SU-DHL-6 (cell line): ENCODE measurements around the gene LDHAL6A.

Experiments
- H2AFZ ChIP-seq: fragments of 200-600 bp; sonication (generic); 2 replicates; pipeline ENCODE4 v1.6.1; 2014; ENCODE audit warnings: low read depth, mild to moderate bottlenecking, moderate library complexity, mixed read lengths, antibody characterized with exemption, low read length; ENCODE audit not compliant: severe bottlenecking
- H3F3A ChIP-seq: fragments of 200-600 bp; shearing (Covaris generic); 2 replicates; pipeline ENCODE4 v1.6.0; 2016; ENCODE audit warnings: antibody characterized with exemption, mild to moderate bottlenecking; ENCODE audit not compliant: insufficient read depth
- H3K27ac ChIP-seq: fragments of 200-600 bp; sonication (generic); 2 replicates; pipeline ENCODE4 v1.5.1; 2016; ENCODE audit warnings: low read depth, mild to moderate bottlenecking, low read length, moderate library complexity, mixed read lengths
- H3K27me3 ChIP-seq: fragments of 200-600 bp; sonication (generic), shearing (Covaris generic); 2 replicates; pipeline ENCODE4 v1.6.0; 2014; ENCODE audit warnings: mild to moderate bottlenecking, low read length
- H3K36me3 ChIP-seq: fragments of 200-600 bp; sonication (generic); 2 replicates; pipeline ENCODE4 v1.6.1; 2014; ENCODE audit warnings: mild to moderate bottlenecking, low read length, mixed read lengths
- H3K4me2 ChIP-seq: fragments of 300-600, 200-600 bp; shearing (Covaris generic), sonication (generic); 2 replicates; pipeline ENCODE4 v1.6.0; 2014; ENCODE audit warnings: low read length, low read depth, mild to moderate bottlenecking; ENCODE audit not compliant: poor library complexity, severe bottlenecking
- H3K4me3 ChIP-seq: fragments of 200-600 bp; sonication (generic); 2 replicates; pipeline ENCODE4 v1.5.1; 2014; ENCODE audit warnings: antibody characterized with exemption, low read length, mild to moderate bottlenecking, mixed read lengths; ENCODE audit not compliant: insufficient read depth, poor library complexity, severe bottlenecking
- H3K79me2 ChIP-seq: fragments of 200-600 bp; sonication (generic); 2 replicates; pipeline ENCODE4 v1.6.1; 2014; ENCODE audit warnings: mild to moderate bottlenecking, low read length, moderate library complexity; ENCODE audit not compliant: insufficient read depth
- H3K9ac ChIP-seq: fragments of 200-600 bp; sonication (generic); 2 replicates; pipeline ENCODE4 v1.7.0; 2014; ENCODE audit warnings: mild to moderate bottlenecking, low read length
- H3K9me2 ChIP-seq: fragments of 200-600 bp; sonication (generic); replicated peaks from 2 replicates; pipeline ENCODE4 v1.6.1; 2014; ENCODE audit warnings: low read length; ENCODE audit not compliant: insufficient read depth
- H3K9me3 ChIP-seq: fragments of 200-600 bp; sonication (generic); 2 replicates; pipeline ENCODE4 v1.6.1; 2014; ENCODE audit warnings: low read length, mixed read lengths; ENCODE audit not compliant: insufficient read depth
- H4K20me1 ChIP-seq: fragments of 200-600 bp; sonication (generic); 2 replicates; pipeline ENCODE4 v1.6.1; 2014; ENCODE audit warnings: low read depth, mild to moderate bottlenecking, antibody characterized with exemption, low read length, moderate library complexity, mixed read lengths
- EZH2phosphoT487 ChIP-seq: fragments of 200-600 bp; sonication (generic), shearing (Covaris generic); conservative IDR thresholded peaks from 2 replicates; pipeline ENCODE4 v1.6.1; 2018; ENCODE audit warnings: mild to moderate bottlenecking, antibody characterized with exemption, low read length, moderate library complexity, mixed read lengths
- TF ChIP-seq, protein P1 (sequence below): fragments of 200-600 bp; sonication (generic); IDR thresholded peaks from one replicate; pipeline ENCODE4 v1.5.1; 2017; ENCODE audit warnings: antibody characterized with exemption, mild to moderate bottlenecking, low read length, moderate library complexity; ENCODE audit not compliant: insufficient read depth, poor library complexity, severe bottlenecking

Gene LDHAL6A

DNA sequence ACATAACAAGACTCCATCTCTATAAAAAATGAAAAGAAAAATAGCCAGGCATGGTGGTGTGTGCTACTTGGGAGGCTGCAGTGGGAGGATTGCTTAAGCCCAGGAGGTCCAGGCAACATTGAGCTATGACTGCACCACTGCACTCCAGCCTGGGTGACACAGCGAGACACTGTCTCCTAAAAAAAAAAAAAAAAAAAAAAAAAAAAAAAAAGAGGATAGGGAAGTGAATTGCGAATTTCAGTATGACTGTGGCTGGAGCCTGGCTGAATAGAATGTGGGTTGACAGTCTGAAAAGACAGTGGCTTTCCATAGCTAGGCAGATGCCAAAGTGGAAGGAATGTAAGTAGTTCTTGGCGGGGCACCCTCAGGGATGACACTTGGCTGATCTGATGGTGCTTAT, 6.4 kb upstream of the LDHAL6A start:
- H3K27me3 ChIP-seq: no peaks in the 10 kb centered on the region
- H3F3A ChIP-seq: no peaks in the 10 kb centered on the region
- H3K4me3 ChIP-seq: no peak overlapping the region
- no peaks in the 10 kb centered on the region for H3K9me3 ChIP-seq
- H3K9ac ChIP-seq: no peak overlapping the region
- H3K9me2 ChIP-seq: no peaks in the 10 kb centered on the region
- H3K36me3 ChIP-seq: no peaks in the 10 kb centered on the region
- no peak overlapping the region for H2AFZ ChIP-seq
- no peaks in the 10 kb centered on the region for H3K79me2 ChIP-seq
- H4K20me1 ChIP-seq: no peaks in the 10 kb centered on the region
- no peak for TF ChIP-seq EZH2phosphoT487
- TF ChIP-seq, protein P1, sequence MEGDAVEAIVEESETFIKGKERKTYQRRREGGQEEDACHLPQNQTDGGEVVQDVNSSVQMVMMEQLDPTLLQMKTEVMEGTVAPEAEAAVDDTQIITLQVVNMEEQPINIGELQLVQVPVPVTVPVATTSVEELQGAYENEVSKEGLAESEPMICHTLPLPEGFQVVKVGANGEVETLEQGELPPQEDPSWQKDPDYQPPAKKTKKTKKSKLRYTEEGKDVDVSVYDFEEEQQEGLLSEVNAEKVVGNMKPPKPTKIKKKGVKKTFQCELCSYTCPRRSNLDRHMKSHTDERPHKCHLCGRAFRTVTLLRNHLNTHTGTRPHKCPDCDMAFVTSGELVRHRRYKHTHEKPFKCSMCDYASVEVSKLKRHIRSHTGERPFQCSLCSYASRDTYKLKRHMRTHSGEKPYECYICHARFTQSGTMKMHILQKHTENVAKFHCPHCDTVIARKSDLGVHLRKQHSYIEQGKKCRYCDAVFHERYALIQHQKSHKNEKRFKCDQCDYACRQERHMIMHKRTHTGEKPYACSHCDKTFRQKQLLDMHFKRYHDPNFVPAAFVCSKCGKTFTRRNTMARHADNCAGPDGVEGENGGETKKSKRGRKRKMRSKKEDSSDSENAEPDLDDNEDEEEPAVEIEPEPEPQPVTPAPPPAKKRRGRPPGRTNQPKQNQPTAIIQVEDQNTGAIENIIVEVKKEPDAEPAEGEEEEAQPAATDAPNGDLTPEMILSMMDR: no peak
- H3K4me2 ChIP-seq: no peak overlapping the region
- no peak overlapping the region for H3K27ac ChIP-seq

- H3K4me2 ChIP-seq: no peak overlapping the region
Observed at GRCh38 chr11:18452927-18453326, 2.7 kb upstream of the LDHAL6A start.

DNA sequence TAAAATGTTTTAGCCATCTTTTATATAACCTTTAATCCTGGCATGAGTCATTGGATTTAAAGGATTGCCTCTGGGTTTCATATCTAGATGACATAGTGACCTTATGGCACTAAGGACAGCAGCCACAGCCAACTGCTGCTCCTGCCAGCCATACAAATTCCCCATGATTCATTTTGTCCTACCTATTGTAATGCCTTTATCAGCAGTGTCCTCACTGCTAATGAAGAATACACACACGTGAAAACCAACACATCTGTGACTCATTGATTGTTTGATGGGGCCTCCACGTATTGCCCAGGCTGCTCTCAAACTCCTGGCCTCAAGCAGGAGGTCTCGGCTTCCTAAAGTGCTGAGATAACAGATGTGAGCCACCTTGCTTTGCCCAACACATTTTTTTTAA, 1.8 kb downstream of the LDHAL6A start:
- Histone ChIP-seq H3K9me3 (no peaks in the 10 kb centered on the region), H3K27me3 (no peaks in the 10 kb centered on the region), H2AFZ (no peak overlapping the region), H3K79me2 (no peaks in the 10 kb centered on the region), H3K36me3 (no peaks in the 10 kb centered on the region), H3F3A (no peaks in the 10 kb centered on the region), H3K4me3 (no peak overlapping the region), H3K4me2 (no peak overlapping the region), H4K20me1 (no peaks in the 10 kb centered on the region), H3K9ac (no peak overlapping the region), H3K9me2 (no peaks in the 10 kb centered on the region), H3K27ac (no peak overlapping the region)
- TF ChIP-seq, protein P1: no peak
- no peak for TF ChIP-seq EZH2phosphoT487

More at GRCh38 chr11:18452927-18453326, 2.7 kb upstream of the LDHAL6A start:
- Histone ChIP-seq H3K36me3 (no peaks in the 10 kb centered on the region), H3F3A (no peaks in the 10 kb centered on the region), H3K9me3 (no peaks in the 10 kb centered on the region), H3K4me3 (no peak overlapping the region), H2AFZ (no peak overlapping the region), H3K27ac (no peak overlapping the region), H3K79me2 (no peaks in the 10 kb centered on the region), H3K27me3 (no peaks in the 10 kb centered on the region), H3K9me2 (no peaks in the 10 kb centered on the region), H4K20me1 (no peaks in the 10 kb centered on the region), H3K9ac (no peak overlapping the region)
- TF ChIP-seq, protein P1: no peak
- no peak for TF ChIP-seq EZH2phosphoT487

DNA sequence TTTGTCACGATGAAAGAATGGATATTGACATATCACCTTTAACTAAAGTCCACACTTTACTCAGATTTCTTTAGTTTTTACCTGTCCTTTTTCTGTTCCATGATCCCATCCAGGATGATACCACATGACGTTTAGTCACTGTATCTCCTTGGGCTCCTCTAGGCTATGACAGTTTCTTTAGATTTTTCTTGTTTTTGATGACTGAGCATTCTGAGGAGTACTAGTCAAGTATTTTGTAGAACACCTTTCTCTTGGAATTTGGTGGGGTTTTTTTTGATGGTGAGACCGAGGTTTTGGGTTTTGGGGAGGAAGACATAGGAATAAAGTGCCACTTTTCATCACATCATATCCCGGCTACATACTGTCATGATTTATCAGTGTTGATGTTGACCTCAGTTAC, 4.0 kb downstream of the LDHAL6A start:
- Histone ChIP-seq H3K79me2 (no peaks in the 10 kb centered on the region), H4K20me1 (no peaks in the 10 kb centered on the region), H3K27ac (no peak overlapping the region), H3K27me3 (no peaks in the 10 kb centered on the region), H3K9me2 (no peaks in the 10 kb centered on the region), H3K9me3 (no peaks in the 10 kb centered on the region), H3F3A (no peaks in the 10 kb centered on the region), H3K4me3 (no peak overlapping the region), H3K4me2 (no peak overlapping the region), H3K36me3 (no peaks in the 10 kb centered on the region), H2AFZ (no peak overlapping the region), H3K9ac (no peak overlapping the region)
- TF ChIP-seq, protein P1: no peak
- no peak for TF ChIP-seq EZH2phosphoT487
